Esophagus squamous epithelium (tissue), 4 donors: ENCODE data around the gene AGAP5.
"Not testable (repeated sequence)": the region's sequence is repeated elsewhere in the genome, so short reads cannot be mapped to it uniquely, and the experiment has no call there.

ENCODE experiments used
- POLR2A ChIP-seq, 4 donors: fragments of 450-650 bp; IDR thresholded peaks; one replicate each; pipeline ENCODE4 v1.6.1; 2017; ENCODE audit warnings: antibody characterized with exemption in 4 of 4, mild to moderate bottlenecking in 4 of 4, moderate library complexity in 3 of 4
- TF ChIP-seq, protein P1 (sequence below), 6 experiments: fragments of 450-650 bp in 4 of 6; fragments of 200-600 bp in 2 of 6; sonication (generic) in 2 of 6; IDR thresholded peaks; one replicate each; pipeline ENCODE4 v1.5.1; 2016 to 2019; ENCODE audit warnings: antibody characterized with exemption in 6 of 6, mild to moderate bottlenecking in 4 of 6, moderate library complexity in 4 of 6

DNA sequence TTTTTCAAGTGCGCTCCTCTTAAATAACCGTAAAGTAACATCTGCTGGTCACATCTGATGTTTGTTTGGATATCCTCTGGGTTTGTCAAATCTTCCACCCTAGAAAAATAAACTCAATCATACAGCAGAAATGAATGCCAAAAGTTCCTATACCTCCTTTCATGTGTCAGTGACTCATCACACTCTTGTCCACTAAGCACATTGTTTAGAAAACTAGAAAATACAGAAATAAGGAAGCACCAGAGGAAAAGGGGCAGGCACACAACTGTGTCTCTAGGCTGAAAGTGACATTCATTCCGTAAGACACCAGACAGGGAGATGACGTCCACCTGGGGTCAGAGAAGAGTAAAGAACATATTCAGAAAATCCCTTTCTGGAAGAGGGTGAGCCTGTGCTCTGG lies 22.7 kb upstream of the AGAP5 start:
- TF ChIP-seq, protein P1, sequence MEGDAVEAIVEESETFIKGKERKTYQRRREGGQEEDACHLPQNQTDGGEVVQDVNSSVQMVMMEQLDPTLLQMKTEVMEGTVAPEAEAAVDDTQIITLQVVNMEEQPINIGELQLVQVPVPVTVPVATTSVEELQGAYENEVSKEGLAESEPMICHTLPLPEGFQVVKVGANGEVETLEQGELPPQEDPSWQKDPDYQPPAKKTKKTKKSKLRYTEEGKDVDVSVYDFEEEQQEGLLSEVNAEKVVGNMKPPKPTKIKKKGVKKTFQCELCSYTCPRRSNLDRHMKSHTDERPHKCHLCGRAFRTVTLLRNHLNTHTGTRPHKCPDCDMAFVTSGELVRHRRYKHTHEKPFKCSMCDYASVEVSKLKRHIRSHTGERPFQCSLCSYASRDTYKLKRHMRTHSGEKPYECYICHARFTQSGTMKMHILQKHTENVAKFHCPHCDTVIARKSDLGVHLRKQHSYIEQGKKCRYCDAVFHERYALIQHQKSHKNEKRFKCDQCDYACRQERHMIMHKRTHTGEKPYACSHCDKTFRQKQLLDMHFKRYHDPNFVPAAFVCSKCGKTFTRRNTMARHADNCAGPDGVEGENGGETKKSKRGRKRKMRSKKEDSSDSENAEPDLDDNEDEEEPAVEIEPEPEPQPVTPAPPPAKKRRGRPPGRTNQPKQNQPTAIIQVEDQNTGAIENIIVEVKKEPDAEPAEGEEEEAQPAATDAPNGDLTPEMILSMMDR (IDR thresholded peaks at IDR 0.05): not testable (repeated sequence)
- not testable (repeated sequence) for TF ChIP-seq POLR2A (IDR thresholded peaks at IDR 0.05)
